ENCODE measurements around the gene USP6. TPM values are rescaled to one million over a fixed set of nuclear protein-coding genes. Genes with fewer than 3 reads are reported as not detected.
"Not testable (repeated sequence)": the region's sequence is repeated elsewhere in the genome, so short reads cannot be mapped to it uniquely, and the experiment has no call there.

The USP6 gene
- total RNA-seq, 2 donors from 2014 or later: 0.13 TPM

- Histone ChIP-seq H3K4me1 (ENCODE audit: control insufficient read depth, insufficient read depth, low read length) (no peaks in the 10 kb centered on the region), H3K36me3 (ENCODE audit: control insufficient read depth, insufficient read depth, low read length) (no peaks in the 10 kb centered on the region), H3K27ac (ENCODE audit: low read depth, low read length) (no peak overlapping the region), H3K9me3 (ENCODE audit: control insufficient read depth, low read length) (no peaks in the 10 kb centered on the region), H3K4me3 (ENCODE audit: low read length) (no peak overlapping the region), H3K27me3 (ENCODE audit: control insufficient read depth, insufficient read depth, low read length, poor library complexity, severe bottlenecking) (peaks cover 35% of the 10 kb centered on the region), H3K9ac (ENCODE audit: extremely low read depth, low read length, poor library complexity, severe bottlenecking) (no peak overlapping the region)
- H3K4me3 Mint-ChIP-seq: peak overlapping the region; percentile 6
- no peak overlapping the region for H3K27ac Mint-ChIP-seq
- H3K4me1 Mint-ChIP-seq: no peaks in the 10 kb centered on the region
- WGBS, 2 experiments (ENCODE audit: insufficient coverage in 1 of 2, insufficient read length in 1 of 2): 86 to 89% methylated on average over 20 to 53 of the region's 53 CpGs
- no peak for TF ChIP-seq CTCF (conservative IDR thresholded peaks at IDR 0.05)
- peaks cover 76% of the 10 kb centered on the region for H3K27me3 Mint-ChIP-seq (ENCODE audit: insufficient read depth)
- DNase-seq: no peak
- H3K36me3 Mint-ChIP-seq (ENCODE audit: low read depth): no peaks in the 10 kb centered on the region
- H3K9me3 Mint-ChIP-seq: peaks cover 6% of the 10 kb centered on the region
These were observed 7.7 kb downstream of the USP6 start for GRCh38 chr17:5123343-5124124.

- H3K9ac ChIP-seq (ENCODE audit: extremely low read depth, low read length, poor library complexity, severe bottlenecking); H3K4me1 ChIP-seq (ENCODE audit: control insufficient read depth, insufficient read depth, low read length); H3K27ac Mint-ChIP-seq; H3K4me1 Mint-ChIP-seq; H3K9me3 ChIP-seq (ENCODE audit: control insufficient read depth, low read length); H3K27ac ChIP-seq (ENCODE audit: low read depth, low read length); H3K4me3 ChIP-seq (ENCODE audit: low read length); H3K9me3 Mint-ChIP-seq; H3K36me3 Mint-ChIP-seq (ENCODE audit: low read depth); H3K36me3 ChIP-seq (ENCODE audit: control insufficient read depth, insufficient read depth, low read length): not testable (repeated sequence)
- Mint-ChIP-seq H3K27me3 (ENCODE audit: insufficient read depth) (peaks cover 68% of the 10 kb centered on the region), H3K4me3 (peak overlapping the region; percentile 6)
- H3K27me3 ChIP-seq (ENCODE audit: control insufficient read depth, insufficient read depth, low read length, poor library complexity, severe bottlenecking): peaks cover 35% of the 10 kb centered on the region
- DNase-seq: peak; percentile 41
- 84 to 92% methylated on average over 2 to 5 of the region's 5 CpGs for WGBS, 2 experiments (ENCODE audit: insufficient coverage in 1 of 2, insufficient read length in 1 of 2)
These were observed 8.4 kb downstream of the USP6 start for GRCh38 chr17:5124125-5124760.

- not testable (repeated sequence) for H3K36me3 Mint-ChIP-seq (ENCODE audit: low read depth); H3K9ac ChIP-seq (ENCODE audit: extremely low read depth, low read length, poor library complexity, severe bottlenecking); H3K4me3 Mint-ChIP-seq; H3K27ac Mint-ChIP-seq; H3K9me3 ChIP-seq (ENCODE audit: control insufficient read depth, low read length); H3K27ac ChIP-seq (ENCODE audit: low read depth, low read length); H3K9me3 Mint-ChIP-seq; DNase-seq; H3K4me1 ChIP-seq (ENCODE audit: control insufficient read depth, insufficient read depth, low read length); H3K4me3 ChIP-seq (ENCODE audit: low read length); H3K4me1 Mint-ChIP-seq; H3K36me3 ChIP-seq (ENCODE audit: control insufficient read depth, insufficient read depth, low read length)
- peaks cover 35% of the 10 kb centered on the region for H3K27me3 ChIP-seq (ENCODE audit: control insufficient read depth, insufficient read depth, low read length, poor library complexity, severe bottlenecking)
- WGBS, 2 experiments (ENCODE audit: insufficient coverage in 1 of 2, insufficient read length in 1 of 2): 86 to 93% methylated on average over 6 to 7 of the region's 7 CpGs
- H3K27me3 Mint-ChIP-seq (ENCODE audit: insufficient read depth): peaks cover 71% of the 10 kb centered on the region
These were observed 9.1 kb downstream of the USP6 start for GRCh38 chr17:5124896-5125295.

GRCh38 chr17:5126719-5127488 is 11.1 kb downstream of the USP6 start:
- 91 to 94% methylated on average over 8 to 14 of the region's 17 CpGs for WGBS, 2 experiments (ENCODE audit: insufficient coverage in 1 of 2, insufficient read length in 1 of 2)
- no peak overlapping the region for H3K27ac Mint-ChIP-seq
- no peaks in the 10 kb centered on the region for H3K9me3 Mint-ChIP-seq
- Histone ChIP-seq H3K4me1 (ENCODE audit: control insufficient read depth, insufficient read depth, low read length) (no peaks in the 10 kb centered on the region), H3K36me3 (ENCODE audit: control insufficient read depth, insufficient read depth, low read length) (no peaks in the 10 kb centered on the region), H3K9me3 (ENCODE audit: control insufficient read depth, low read length) (no peaks in the 10 kb centered on the region), H3K27me3 (ENCODE audit: control insufficient read depth, insufficient read depth, low read length, poor library complexity, severe bottlenecking) (peaks cover 27% of the 10 kb centered on the region), H3K4me3 (ENCODE audit: low read length) (no peak overlapping the region), H3K27ac (ENCODE audit: low read depth, low read length) (no peak overlapping the region), H3K9ac (ENCODE audit: extremely low read depth, low read length, poor library complexity, severe bottlenecking) (no peak overlapping the region)
- DNase-seq: peak; percentile 38
- TF ChIP-seq CTCF (conservative IDR thresholded peaks at IDR 0.05): no peak
- peaks cover 62% of the 10 kb centered on the region for H3K27me3 Mint-ChIP-seq (ENCODE audit: insufficient read depth)
- H3K36me3 Mint-ChIP-seq (ENCODE audit: low read depth): no peaks in the 10 kb centered on the region
- no peak overlapping the region for H3K4me3 Mint-ChIP-seq
- no peaks in the 10 kb centered on the region for H3K4me1 Mint-ChIP-seq
